Measurements from ENCODE around the gene VSIR.

VSIR gene

DNA sequence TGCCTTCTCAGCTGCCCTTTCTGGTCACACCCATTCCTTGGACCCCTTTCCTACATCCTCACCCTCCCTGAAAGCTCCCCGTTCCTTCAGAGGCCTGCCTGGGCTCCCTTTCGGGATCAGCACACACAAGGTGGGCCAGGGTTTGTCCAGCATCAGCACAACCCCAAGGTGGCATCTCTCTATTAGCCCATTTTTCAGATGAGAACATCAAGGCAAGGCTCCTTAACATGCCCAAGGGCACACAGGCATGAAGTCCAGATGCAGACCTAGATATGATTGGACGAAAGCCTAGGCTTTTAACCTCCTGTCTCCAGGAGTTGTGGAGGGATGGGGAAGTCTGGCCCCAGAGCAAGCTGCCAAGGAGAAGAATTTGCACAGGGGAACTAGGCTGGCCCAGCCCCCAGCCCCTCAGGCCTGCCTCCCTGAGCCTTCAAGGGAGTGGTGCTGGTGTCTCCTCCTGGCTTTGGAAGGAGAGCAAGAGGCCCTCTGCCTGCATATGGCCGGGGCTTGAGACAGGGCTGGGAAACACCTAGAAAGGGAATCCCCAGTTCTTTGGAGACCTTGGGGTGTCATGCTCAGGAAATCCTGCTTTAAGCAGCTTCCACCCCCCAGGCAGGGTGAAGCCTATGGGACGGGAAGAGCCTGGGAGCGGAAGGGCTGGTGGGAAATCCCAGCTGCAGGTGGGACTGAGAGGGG is 9.0 kb upstream of the VSIR start:
- DNase-seq = peak in 1 of 2 experiments; percentile 20

DNA sequence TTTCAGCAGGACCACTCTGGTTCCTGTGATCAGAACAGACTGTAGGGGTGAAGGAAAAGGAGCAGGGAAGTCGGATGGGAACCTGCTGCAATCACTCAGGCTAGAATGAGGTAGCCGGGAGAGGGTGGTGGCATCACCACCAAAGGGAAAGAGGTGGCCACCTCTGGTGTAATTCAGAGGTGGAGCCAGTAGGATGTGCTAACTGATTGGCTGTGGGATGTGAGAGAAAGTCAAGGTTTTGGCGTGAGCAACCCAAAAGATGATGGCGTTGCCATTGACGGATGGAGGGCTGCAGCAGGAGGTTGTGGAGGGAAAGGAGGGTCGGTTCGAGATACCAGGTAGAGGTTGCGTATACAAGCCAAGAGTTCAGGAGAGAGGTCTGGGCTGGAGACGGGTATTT is 7.4 kb upstream of the VSIR start:
- no peak for DNase-seq

DNA sequence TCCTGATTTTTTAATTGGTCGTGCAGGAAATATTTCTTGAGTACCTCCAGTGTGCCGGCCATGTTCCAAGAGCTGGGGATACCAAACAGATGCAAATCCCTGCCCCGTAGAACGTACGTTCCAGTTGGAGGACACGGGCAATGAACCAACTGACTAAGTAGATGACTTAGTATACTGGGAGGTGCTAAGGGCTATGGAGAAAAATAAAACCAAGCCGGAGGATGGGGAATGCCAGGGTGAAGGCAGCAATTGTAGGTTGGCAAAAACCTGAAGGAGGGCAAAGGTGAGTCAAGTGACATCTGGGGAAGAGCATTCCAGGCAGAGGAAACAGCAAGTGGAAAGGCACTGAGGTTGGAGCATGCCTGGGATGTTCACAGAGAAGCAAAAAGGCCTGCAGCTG is 6.8 kb upstream of the VSIR start:
- DNase-seq = no peak

DNA sequence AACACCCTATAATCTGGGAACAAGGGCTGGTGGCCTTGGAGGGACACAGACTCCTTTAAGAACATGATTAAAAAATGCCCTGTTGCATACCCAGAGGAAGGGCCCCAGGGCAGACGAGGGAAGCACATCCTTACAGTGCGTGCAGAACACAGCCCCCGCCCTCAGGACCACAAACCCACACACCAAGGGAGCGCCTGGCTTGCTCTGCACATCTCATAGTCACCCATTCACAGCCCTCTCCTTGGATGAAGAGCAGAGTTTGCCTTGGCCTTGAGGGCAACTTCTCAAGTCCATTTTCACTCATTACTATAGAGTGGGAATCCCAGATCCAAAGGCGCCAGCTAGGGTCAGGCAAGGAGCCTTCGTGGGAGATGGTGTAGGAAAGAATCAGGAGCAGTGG is 6.3 kb upstream of the VSIR start:
- no peak for DNase-seq

DNA sequence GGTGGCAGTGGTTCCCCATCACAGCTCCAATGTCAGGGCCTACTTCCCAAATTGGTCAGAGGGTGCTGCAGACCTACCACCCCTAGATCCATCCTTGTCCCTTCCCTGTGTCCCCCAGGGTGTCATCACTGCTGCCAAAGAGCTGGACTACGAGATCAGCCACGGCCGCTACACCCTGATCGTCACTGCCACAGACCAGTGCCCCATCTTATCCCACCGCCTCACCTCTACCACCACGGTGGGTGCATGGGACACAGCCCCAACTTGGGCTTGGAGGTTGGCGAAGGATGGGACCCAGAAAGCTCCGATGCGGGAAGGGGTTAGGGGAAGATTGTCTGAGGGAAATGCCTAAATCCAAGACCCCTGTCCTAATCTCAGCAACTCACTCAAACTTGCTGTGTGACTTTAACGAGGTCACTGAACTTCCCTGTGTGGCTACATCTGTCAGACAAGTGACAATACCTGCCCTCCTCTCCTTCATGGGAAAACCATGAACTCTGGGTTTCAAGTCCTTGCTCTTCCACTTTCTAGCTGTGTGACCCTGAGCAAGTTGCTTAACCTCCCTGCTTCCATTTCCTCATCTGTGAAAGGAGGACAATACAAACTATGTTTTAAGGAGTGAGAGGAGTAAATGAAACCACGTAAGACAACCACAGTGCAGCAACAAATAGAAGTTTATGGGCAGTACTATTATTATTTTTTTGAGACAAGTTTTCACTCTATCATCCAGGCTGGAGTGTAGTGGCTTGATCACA is 4.9 kb upstream of the VSIR start:
- DNase-seq = no peak

DNA sequence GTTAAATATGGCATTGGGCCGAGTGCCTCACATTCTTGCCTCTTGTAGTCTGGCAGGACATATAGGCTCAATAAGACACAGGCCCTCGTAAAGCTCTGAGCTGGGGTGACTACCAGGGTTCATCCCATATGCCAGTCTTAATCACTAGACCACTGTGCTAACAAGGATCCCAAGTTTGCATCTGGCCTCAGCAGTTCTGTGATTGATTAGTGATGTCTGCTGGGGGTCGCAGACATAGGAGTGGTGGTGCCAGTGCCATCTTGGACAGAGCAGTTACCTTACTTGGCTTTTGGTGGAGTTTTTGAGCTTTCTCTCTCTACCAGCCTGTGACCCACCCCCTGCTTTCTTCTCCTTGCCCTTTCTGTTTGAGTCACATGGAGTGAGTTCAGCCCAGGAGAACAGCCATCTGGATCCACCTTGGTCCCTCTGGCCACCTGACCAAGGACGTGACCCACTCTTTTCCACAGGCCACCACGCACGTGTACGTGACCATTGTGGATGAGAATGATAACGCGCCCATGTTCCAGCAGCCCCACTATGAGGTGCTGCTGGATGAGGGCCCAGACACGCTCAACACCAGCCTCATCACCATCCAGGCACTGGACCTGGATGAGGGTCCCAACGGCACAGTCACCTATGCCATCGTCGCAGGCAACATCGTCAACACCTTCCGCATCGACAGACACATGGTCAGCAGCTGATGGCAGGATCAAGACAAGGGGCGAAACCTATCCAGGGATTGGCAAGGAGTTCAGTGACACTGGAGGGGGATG is 4.1 kb upstream of the VSIR start:
- DNase-seq = no peak

DNA sequence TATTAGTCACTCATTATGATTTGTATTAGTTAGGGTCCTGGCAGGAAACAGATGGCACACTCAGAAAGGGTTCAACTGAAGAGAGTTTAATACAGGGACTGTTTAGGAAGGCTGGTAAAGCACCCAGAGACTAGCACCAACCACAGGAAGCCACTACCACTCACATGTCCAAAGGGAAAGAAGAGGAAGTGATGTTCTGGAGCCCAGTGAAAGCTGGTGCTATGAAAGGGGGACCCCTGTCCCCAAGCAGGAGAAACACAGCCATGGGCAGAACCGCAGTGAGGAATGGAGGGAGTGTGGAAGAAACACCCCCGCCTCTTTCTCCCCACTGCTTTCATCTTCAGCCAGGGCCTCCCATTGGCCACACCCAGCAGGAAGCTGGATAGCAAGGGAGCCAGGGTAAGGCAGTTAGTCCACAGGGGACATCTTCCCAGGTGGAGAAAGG is 3.2 kb upstream of the VSIR start:
- DNase-seq = peak; percentile 97

DNA sequence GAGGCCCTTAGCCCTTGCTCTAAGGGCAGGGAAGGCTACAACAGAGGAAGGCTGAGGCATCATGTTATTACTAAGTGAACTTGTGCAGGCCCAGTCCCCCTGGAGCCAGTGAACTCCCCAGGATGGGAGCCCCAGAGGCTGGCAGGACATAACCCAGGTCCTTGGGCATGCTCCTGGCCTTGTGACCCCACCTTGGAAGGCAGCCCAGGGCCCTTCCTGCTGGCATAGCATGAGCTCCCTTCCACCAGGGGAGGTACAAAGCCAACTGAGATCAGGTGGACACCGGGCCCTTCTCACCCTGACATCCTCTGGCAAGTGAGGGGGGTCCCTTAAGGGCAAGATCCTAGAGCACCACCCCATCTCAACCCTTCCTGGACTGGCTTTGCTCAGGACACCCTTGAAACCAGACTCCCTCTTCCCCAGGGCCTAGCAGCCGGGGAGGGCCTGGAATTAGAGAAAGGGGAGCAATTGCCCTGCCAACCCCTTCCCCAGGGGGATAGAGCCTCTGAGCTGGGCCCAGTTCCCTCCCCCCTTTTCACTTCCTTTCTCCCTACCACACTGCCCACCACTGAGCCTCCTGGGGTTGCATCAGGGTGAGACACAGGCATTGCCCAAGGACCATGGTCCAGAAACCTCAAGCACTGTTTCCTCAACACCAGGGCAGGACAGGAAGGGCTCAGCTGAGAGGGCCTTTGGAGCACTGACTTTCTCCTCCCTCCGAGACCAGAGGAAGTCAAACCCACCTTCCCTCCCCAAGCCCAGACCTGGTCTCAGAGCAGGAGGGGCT is 1.8 kb upstream of the VSIR start:
- peak; percentile 54 to 82 for DNase-seq

DNA sequence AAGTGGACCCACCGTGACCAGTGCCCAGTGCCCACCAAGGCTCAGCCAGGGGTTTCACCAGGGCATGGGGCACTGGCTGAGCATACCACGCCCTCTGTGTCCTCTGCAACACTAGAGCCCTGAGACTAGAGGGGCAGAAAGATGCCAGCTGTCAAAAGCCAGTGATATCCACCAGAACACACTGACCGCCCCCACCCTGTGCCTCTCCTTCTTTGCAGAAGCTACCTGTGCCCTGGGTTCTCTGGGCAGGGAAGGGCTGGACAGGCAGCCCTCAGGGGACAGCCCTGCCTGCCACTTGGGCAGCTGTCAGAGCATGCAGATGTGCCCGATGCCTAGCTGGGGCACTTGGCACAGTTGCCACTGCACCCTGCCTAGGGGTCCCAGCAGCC is 494 bp downstream of the VSIR start:
- no peak for DNase-seq

DNA sequence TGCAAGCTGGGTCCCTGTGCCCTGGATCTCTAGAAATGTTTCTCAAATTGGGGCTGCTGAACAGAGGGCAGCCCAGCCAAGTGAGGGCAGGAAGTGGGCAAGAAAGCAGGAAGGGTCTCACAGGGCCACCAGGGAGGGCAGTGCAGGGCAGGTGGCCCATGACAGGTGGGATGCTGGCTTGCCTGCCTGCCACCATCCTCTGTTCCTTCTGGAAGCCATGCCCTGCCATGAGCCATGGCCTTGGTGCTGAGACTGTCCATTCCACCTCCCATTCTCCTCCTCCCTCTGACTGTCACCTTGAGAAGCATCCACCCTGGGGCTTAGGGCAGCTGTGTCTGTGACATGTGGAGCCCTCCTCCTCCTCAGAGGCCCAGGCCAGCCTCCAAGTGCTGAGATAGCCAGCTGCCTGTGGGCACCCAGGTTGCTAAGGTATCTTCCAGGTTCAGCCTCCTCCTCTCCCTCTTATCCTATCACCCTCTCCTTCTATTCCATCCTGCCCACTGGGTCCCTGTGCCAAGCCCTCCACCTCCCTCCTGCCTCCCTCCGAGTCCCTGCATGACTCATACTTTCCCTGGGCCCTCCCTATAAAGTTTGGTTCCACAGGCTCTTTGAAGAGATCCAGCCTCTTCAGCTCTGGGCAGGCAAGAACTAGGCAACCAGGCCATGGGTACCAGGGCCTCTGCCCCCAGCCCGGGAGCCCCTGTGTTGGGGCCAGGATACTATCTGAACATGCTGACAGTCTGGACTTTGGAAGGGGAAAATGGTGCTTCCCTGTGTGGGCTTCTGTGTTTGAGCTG is 1.3 kb downstream of the VSIR start:
- DNase-seq = no peak

DNA sequence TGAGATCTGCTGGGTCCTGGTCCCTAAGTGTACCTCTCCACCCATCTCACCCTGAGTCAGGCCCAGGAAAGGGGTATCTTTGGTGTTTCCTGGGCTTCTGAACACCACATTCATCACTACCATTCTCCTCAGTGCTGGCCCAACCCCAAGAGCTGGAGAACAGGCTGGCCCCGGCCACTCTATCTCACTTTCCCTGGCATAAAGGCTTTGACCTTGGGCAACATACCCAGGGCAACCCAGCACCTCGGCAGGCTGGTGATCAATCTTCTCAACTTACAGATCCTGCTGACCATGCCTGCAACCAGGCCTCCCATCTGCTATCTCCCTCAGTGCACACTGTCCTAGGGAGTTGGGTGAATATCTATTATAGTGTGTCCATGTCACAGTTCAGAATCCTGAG is 2.1 kb downstream of the VSIR start:
- no peak for DNase-seq

DNA sequence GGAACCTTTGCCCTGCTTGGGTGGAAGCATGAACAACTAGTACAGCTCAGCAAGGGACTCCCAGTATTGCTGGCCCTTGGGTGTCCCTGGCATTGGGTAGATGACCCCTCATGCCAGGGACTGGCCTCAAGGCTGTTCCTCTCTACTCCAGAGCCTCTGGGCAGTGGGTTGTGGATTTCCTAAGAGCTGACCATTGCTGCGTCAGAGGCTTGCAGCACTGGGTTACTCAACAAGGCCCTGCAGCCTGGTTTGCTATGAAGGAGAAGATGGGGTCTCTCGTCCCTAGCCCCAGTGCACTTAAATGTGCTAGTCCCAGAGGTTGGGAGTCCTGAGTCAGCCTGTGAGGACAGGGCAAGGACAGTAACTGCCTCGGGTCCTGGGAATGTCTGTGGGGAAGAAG is 2.5 kb downstream of the VSIR start:
- DNase-seq = no peak

DNA sequence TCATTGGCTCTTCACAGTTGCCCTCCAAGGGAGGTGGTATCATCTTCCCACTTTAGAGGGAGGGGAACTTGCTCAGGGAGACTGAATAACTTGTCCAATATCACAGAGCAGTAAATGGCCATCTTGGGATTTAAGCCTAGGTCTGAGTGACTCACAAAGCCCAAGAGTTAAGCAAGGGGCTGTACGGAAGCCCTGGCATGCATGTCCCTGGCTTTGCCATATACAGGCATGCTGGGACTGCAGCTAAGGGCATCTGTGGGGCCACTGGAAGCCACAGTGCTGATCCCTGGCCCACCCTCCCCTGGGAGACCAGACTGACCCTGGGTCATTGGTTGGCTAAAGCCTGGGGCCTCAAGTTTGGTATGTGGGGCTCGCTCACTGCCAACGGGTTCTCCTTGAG is 3.1 kb downstream of the VSIR start:
- no peak for DNase-seq

DNA sequence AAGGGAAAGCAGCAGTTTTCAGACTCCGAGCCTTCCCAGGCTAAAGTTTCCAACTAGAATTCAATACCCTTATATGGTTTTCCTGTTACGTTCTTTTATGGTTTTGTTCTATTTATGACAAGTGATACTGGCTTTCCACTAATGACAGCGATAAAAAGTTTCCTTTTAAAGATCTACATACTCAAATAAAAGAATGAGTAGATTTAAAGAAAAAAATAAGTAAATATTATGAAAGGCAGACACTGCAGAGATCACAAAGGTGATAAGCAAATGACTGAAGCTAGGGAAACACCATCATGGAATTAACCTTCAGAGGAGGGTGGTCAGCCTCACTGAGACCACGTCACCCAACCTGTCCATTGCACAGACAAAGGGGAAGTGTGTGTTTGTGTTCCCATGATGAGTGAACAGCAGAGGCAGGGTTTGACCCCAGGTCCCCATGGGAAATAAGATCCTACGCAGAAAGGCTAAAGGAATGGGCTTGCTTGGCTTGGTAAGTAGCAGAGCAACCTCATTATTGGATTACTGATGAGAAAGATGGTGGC is 4.0 kb downstream of the VSIR start:
- peak; percentile 63 to 80 for DNase-seq

DNA sequence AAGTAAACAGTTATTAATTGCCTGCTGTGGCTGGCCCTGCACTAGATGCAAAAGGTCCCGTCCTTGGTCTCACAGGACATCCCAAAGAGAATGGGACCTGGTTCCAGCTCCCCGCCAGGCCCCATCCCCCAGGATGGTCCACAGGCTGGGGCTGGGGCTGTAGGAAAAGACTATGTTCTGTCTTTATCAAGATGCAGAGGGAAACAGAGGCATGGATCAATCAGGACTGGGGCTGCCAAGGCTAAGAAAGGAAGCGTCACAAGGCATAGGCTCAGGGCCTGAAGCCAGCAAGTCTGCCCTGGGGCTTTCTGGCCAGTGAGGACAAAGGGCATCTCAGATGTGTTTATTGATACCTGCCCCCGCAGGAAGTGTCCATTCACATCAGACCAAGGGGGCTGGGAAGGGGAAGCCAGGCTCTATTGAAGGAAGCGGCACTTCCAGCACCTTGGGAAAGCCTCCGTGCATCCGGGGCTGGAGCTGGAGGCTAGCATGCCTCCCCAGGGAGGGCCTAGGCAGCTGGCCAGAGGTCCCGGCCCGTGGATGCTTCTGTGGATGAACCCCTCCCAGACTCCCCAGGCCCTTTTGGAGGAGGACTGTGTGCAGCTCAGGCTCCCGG is 5.8 kb downstream of the VSIR start:
- DNase-seq = no peak

DNA sequence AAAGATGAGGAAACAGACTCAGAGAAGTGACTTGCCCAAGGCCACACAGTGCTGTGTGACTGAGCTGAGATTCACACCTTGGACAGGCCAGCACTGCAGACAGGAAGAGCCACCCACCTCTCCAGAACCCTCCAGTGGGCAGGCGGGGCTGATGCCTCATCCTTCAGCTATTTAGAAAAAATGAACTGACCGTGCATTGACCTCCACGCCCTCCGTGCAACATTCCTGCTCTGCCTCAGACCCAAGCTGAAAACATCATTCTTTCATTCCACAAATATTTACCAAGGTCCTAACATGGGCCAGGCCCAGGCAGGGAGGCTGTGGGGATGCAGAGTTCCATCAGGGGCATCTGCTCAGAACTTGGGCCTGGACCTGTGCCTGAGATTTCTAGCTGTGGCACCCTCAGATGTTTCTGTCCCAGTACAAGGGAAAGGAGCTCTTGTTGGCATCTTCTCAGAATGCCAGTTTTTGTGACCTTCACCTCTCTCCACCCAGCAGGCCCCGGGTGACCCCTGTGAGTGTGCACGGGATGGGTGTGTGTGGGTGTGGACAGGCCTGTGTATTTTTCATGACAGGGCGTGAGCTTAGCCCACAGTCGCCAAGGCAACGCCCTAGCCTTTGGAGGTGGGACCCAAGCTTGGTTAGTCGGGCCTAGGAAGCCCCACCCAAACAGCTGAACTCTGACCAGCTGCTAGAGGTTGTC is 6.5 kb downstream of the VSIR start:
- no peak for DNase-seq

DNA sequence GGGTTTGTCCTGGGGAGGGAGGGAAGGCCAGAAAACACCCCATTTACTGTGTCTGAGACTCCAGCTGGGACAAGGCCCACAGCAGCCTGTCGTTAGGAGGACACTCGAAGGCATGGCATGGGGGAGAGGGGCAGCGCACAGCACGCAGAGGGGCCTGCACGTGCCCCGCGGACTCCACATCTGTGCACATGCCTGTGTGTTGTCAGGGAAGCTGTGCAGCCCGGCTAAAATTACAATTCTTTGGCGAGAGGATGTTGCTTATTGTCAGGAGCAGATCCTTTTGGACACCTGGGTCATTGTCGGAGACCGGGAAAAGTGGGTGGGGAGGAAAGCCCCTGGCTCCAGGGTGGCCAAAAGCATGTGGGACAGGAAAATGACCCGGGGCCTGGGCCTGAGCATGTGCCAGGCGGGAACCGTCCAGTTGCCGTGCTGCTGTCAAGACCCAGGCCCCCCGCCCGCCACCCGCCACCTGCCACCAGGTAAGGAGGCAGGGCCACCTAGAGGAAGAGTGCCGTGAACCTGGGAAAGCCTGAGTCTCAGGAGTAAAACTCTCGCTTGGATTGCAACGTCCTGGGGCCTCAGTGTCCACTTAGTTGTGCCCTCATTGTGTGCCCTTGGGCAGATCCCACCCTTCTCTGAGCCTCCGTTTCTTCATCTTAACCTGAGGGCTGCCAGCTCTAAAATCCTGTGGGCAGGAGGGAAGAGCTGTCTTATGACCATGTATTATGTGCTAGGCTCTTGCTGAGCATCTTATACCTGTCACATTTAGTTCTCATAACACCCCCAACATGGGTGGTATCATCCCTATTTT is 7.2 kb downstream of the VSIR start:
- DNase-seq = no peak

DNA sequence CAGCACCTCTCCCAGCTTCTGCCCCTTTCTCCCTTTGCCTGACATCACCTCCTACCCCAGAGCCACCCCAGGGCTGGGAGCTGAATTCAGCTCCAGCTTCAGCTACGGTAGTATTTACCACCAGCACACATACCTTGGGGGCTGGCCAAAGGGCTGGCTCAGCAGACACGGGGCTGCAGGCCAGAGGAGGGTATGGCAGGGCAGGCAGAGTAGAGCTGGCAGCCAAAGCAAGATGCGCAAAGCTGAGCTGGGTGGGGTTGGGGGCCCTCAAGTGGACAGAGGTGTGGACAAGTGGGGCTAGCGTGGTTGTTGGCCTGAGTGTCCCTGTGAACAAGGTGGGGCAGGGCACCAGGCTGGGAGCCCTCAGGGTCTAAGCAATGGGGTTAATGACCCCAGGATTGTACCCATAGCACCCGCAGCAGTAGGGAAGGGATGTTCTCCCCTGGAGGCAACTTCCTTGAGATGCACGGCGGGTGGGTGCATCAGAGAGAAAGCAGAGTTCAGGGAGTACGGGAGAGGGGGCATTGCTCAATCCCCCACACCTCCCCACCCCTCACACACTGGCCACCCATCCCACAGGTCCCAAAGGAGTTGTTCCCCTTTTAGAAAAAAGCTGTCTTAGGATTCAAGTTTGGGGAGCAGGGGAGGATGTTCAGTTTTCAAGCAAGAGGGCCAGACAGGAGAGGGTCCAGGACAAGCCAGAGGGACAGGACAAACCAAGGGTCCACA is 8.0 kb downstream of the VSIR start:
- no peak for DNase-seq

Data from Kasumi-1 (cell line).